Measurements from ENCODE around the gene BTBD7. TPM values are rescaled to one million over a fixed set of nuclear protein-coding genes. Genes with fewer than 3 reads are reported as not detected.

Gene BTBD7
- total RNA-seq, 6 experiments from 2014 or later, result 8.1 to 14.3 (median 11.0) TPM

DNA sequence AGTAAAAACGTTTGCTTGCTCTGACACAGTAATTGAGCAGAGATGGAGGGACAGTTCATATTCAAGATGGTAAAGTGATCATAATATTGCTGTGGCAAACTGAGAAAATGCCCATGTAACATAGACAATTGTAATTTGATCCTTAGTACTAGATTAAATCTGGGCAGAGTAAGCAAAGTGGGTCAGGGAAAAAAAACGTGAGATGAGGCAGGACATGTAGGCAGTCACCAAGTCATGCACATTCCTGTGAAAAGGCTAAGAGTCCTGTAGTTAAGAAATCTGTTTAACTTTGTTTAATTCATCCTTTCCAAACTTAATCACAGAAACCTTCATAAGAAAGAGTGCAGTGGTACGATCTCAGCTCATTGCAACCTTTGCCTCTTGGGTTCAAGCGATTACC, 16.1 kb downstream of the BTBD7 start:
- intact Hi-C loops (cut with DNase I), result no loop called here
- WGBS (ENCODE audit: insufficient coverage, low coverage, low lambda C conversion rate, missing lambda C conversion rate), result 62% methylated on average over 4 of the region's 4 CpGs
- H3K27ac ChIP-seq, result no peak overlapping the region
- DNase-seq (no peak), ATAC-seq (no peak)
- no peak overlapping the region for H3K4me3 ChIP-seq
- no peaks in the 10 kb centered on the region for H3K36me3 ChIP-seq
- H3K4me1 ChIP-seq, result peaks cover 0 to 2% (median 0%) of the 10 kb centered on the region in 4 donors
- no peaks in the 10 kb centered on the region for H3K9me3 ChIP-seq
- no peaks in the 10 kb centered on the region for H3K27me3 ChIP-seq
- TF ChIP-seq, protein P1, sequence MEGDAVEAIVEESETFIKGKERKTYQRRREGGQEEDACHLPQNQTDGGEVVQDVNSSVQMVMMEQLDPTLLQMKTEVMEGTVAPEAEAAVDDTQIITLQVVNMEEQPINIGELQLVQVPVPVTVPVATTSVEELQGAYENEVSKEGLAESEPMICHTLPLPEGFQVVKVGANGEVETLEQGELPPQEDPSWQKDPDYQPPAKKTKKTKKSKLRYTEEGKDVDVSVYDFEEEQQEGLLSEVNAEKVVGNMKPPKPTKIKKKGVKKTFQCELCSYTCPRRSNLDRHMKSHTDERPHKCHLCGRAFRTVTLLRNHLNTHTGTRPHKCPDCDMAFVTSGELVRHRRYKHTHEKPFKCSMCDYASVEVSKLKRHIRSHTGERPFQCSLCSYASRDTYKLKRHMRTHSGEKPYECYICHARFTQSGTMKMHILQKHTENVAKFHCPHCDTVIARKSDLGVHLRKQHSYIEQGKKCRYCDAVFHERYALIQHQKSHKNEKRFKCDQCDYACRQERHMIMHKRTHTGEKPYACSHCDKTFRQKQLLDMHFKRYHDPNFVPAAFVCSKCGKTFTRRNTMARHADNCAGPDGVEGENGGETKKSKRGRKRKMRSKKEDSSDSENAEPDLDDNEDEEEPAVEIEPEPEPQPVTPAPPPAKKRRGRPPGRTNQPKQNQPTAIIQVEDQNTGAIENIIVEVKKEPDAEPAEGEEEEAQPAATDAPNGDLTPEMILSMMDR (IDR thresholded peaks at IDR 0.05), result no peak
- TF ChIP-seq POLR2A (IDR thresholded peaks at IDR 0.05), result no peak

DNA sequence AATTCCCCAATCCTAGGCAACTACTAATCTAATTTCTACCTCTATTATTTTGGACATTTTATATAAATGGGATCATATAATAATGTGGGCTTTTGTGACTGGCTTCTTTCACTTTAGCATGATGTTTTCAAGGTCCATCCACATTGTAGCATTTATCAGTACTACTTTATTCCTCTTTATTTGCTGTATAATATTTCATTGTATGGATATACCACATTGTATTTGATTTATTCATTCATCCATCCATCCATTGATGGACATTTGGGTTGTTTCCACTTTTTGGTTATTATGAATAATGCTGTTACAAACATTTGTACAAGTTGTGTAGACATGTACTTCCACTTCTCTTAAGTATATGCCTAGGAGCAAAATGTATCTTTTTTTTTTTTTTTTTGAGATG, 17.3 kb downstream of the BTBD7 start:
- H3K4me1 ChIP-seq, result peaks cover 0 to 9% (median 0%) of the 10 kb centered on the region in 4 donors
- no peak overlapping the region for H3K27ac ChIP-seq
- intact Hi-C loops (cut with DNase I), result no loop called here
- DNase-seq (no peak), ATAC-seq (no peak)
- no peaks in the 10 kb centered on the region for H3K9me3 ChIP-seq
- no peak overlapping the region for H3K4me3 ChIP-seq
- no peaks in the 10 kb centered on the region for H3K36me3 ChIP-seq
- H3K27me3 ChIP-seq, result no peaks in the 10 kb centered on the region
- TF ChIP-seq, protein P1 (IDR thresholded peaks at IDR 0.05), result no peak
- no peak for TF ChIP-seq POLR2A (IDR thresholded peaks at IDR 0.05)

DNA sequence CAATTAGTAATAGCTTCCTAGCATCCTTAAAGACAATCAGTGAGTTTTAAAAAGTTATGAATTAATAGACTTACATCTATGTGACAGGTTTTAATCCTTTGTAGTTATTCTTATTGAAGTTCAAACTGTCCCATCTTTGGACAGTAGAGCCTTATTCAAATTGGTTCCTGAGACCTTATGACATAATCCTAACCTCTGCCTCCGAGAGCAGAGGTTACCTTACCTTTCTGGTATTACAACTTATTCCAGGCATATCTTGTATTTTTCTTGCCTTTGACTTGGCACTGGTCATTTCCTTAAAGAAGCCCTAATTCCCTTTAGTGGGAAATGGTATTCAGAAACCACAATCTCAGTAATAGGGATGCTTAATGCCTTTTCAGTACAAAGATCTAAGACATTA, 21.8 kb downstream of the BTBD7 start:
- intact Hi-C loops (cut with DNase I), result no loop called here
- peak in 2 of 4 donors; percentile 32 to 43 for ATAC-seq
- TF ChIP-seq, protein P1 (IDR thresholded peaks at IDR 0.05), result no peak
- no peak for TF ChIP-seq POLR2A (IDR thresholded peaks at IDR 0.05)

DNA sequence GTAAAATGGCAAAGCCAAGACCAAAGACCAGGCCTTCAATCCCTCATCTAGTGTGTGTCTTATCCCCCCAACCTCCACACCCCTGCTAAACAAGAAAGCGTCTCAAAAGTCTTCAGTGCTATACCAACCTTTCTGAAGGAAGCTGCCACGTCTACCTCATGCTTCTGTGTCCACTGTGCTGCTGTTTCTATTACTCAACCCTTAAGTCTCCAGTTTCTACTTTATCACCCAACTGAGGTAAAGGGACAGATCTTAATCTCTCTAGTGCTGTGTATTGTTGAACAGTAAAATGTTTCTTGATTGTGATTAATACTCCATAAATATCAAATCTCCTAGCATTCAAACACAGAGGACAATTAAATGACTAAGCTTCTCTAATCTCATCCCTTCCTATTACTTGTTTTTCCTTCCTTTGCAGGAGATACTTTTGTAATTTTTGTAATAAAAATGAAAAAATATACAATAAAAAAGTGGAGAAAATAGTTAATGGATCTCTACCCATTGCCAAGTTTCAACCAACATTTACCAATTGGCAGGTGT, 23.3 kb downstream of the BTBD7 start:
- intact Hi-C loops (cut with DNase I), result no loop called here
- Histone ChIP-seq H3K27me3 (no peaks in the 10 kb centered on the region), H3K4me3 (no peak overlapping the region), H3K36me3 (no peaks in the 10 kb centered on the region), H3K27ac (no peak overlapping the region), H3K4me1 (peaks cover 0 to 12% (median 0%) of the 10 kb centered on the region in 4 donors), H3K9me3 (no peaks in the 10 kb centered on the region)
- DNase-seq (no peak), ATAC-seq (no peak)
- WGBS (ENCODE audit: insufficient coverage, low coverage, low lambda C conversion rate, missing lambda C conversion rate), result 77% methylated on average over 2 of the region's 2 CpGs
- TF ChIP-seq, protein P1 (IDR thresholded peaks at IDR 0.05), result no peak
- TF ChIP-seq POLR2A (IDR thresholded peaks at IDR 0.05), result no peak

More for the DNA sequence above, 21.8 kb downstream of the BTBD7 start:
- no peaks in the 10 kb centered on the region for H3K9me3 ChIP-seq
- H3K27me3 ChIP-seq, result no peaks in the 10 kb centered on the region
- DNase-seq, result no peak
- peaks cover 0 to 9% (median 0%) of the 10 kb centered on the region in 4 donors for H3K4me1 ChIP-seq
- H3K36me3 ChIP-seq, result no peaks in the 10 kb centered on the region
- H3K27ac ChIP-seq, result no peak overlapping the region
- 30% methylated on average over 1 of the region's 1 CpG for WGBS (ENCODE audit: insufficient coverage, low coverage, low lambda C conversion rate, missing lambda C conversion rate)
- H3K4me3 ChIP-seq, result no peak overlapping the region
